Heart left ventricle (tissue), 13 donors: ENCODE results near the gene ICOSLG.
"Not testable (repeated sequence)": the region's sequence is repeated elsewhere in the genome, so short reads cannot be mapped to it uniquely, and the experiment has no call there.

Experiments
- CTCF ChIP-seq, 12 donors: fragments of 200-600 bp; sonication (generic) in 4 of 12; IDR thresholded peaks; one replicate each; pipeline versions ENCODE4 v1.5.0 to v1.8.0; 2018 to 2022; ENCODE audit warnings: antibody characterized with exemption in 12 of 12, mild to moderate bottlenecking in 5 of 12
- POLR2A ChIP-seq, 2 donors: fragments of 450-650 bp; IDR thresholded peaks; one replicate each; pipeline ENCODE4 v1.6.1; 2017; ENCODE audit warnings: antibody characterized with exemption in 2 of 2, mild to moderate bottlenecking in 2 of 2, moderate library complexity in 2 of 2
- donor health status: ischemic (EF 13 %, LVEDD 7.1; RV severe dilation, severe dysfunction).
- donor health status: DM: no; HTN: yes; CAD: no.
- donor health status: DM: no; HTN: no; CAD: no.
- donor health status: ischemic (EF 25% LVEDD 6.9; RV normal size, moderate dysfunction).
- donor health status: ischemic (EF 25% LVEDD 5.7; RV mildly dilated, moderate dysfunction).
- donor health status: ischemic (EF 35%, LVEDD 5.7; RV mildly dilated, moderate dysfunction).
- donor health status: nonischemic (EF 11% LVEDD 7.7; RV severe dilation, severe dysfunction).
- donor health status: DM: yes; HTN: yes; CAD: no.
- donor health status: PGD.
- donor health status: ischemic (EF 29% LVEDD 5.4; RV normal size, mild dysfunction).
- donor health status: nonischemic (EF 23%, LVEDD 6.1; RV moderate dilation, normal function).

GRCh38 chr21:44202590-44203299 is 38.0 kb downstream of the ICOSLG start:
- not testable (repeated sequence) for TF ChIP-seq CTCF, POLR2A (IDR thresholded peaks at IDR 0.05)
